H54 (cell line): ENCODE data around the gene SYPL1.
"Not testable (repeated sequence)": the region's sequence is repeated elsewhere in the genome, so short reads cannot be mapped to it uniquely, and the experiment has no call there.

Experiments
- DNase-seq: peaks from one replicate; pipeline ENCODE4 v3.0.0; 2011; ENCODE audit warnings: low spot score, mixed read lengths; ENCODE audit not compliant: insufficient read length
- FAIRE-seq: peaks from 3 replicates; lab custom pipeline; 2011; peaks lifted over from hg19 to GRCh38; lab: Jason Lieb, UNC
- POLR2A ChIP-seq: IDR thresholded peaks from 2 replicates; pipeline ENCODE4 v1.6.1; 2011; ENCODE audit warnings: low read depth, mild to moderate bottlenecking, low read length

The SYPL1 gene

DNA sequence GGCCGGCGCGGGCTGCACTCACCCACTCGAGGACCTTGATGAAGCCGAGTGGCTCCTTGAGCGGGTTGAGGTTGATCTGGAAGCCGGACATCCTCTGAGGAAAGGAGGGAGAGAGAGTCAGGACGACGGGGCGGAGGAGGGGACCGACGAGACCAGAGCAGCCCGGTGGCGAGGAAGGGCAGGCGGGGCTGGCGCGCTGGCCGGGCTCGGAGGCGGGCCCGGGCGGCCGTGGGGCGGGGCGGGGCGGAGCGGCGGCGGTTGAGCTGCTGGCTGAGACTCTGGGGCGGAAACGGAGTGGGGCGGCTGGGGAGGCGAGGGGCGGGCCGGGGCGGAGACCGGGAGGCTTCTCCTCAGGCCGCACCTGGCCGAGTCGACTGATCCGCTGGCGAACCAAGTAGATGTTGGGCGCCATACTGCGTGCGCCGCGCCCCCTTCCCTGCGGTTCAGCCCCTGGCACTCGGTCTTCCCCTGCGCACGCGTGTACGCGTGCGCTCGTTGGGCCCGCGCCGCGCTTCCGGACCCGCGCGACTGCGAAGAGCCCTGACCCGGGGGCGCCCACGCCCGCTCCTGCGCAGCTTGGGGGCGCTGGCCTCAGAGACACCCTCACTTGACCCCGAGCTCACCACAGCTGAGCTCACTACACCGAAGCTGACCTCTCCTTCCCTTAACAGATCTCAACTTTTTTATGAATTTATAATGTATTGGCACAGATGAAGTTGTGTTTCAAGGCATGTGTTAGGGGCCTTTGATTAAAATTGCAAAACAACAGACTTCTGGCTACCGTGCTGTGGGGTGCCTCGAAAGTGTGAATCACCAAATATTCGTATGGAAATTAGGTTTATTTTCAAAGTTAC, at the start of gene SYPL1:
Gene SYPL1, minus strand, starts transcription at position 195 of the 854 bp plus-strand sequence. Its CDS starts 104 bp downstream, at position 91.
- peak; percentile 84 for DNase-seq
- FAIRE-seq, result no peak

DNA sequence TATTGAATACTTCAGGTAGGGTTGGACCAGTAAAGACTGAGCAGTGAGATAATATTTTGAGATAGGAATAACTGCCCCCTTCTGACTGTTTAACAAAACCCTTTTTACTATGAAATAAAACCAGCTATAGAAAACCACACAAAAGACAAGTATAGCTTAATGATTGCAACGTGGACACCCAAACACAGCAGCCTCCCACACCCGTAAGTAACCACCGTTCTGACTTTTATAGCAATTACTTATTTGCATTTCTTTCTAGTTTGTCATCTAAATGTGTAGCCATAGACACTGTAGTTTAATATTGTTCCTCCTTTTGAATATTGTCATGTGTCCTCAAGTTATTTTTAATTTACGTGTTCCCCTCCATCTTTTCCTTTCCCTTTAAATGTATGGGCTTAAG, 42.9 kb upstream of the SYPL1 start:
- TF ChIP-seq POLR2A, result no peak
- FAIRE-seq, result no peak
- DNase-seq, result no peak

More for the DNA sequence above, at the start of gene SYPL1:
- peak; percentile 87 for TF ChIP-seq POLR2A

DNA sequence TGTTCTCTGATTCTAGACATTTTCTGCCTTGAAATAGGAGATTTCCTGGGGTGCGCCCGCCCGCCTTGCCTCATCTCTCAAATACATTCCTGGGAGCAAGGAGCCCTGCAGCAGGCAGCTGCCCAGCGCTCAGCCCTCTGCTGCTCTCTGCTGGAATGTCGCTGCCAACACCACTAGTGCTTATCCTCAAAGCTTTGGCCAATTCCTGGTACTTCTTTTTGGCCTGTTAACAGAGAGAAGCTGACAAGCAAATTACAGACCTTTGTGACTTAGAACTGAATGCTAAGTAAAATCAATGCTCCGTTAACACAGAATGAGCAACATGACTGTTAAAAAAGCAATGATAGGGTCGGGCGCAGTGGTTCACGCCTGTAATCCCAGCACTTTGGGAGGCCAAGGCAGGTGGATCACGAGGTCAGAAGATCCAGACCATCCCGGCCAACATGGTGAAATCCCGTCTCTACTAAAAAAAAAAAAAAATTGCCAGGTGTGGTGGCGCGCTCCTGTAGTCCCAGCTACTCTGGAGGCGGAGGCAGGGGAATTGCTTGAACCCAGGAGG, 41.9 kb upstream of the SYPL1 start:
- no peak for TF ChIP-seq POLR2A
- no peak for FAIRE-seq
- DNase-seq, result peak; percentile 75

DNA sequence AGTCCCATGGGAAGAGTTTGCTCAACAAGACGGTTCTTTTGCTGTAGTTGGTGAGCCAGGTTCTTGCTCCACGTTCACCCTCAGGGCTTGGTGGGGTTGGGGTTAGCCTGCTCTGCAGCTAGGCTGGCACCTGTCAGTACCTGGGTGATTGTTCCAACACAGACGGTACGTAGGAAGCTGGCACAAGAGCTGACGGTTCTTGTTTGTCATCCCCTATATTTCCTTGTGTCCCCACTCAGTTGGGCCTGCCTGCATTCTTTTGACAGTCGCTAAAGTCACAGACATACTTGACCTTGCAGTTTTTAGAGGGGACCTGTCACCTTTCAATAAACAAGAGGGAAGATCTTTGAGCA, 40.2 kb upstream of the SYPL1 start:
- DNase-seq (no peak), FAIRE-seq (no peak)
- no peak for TF ChIP-seq POLR2A

DNA sequence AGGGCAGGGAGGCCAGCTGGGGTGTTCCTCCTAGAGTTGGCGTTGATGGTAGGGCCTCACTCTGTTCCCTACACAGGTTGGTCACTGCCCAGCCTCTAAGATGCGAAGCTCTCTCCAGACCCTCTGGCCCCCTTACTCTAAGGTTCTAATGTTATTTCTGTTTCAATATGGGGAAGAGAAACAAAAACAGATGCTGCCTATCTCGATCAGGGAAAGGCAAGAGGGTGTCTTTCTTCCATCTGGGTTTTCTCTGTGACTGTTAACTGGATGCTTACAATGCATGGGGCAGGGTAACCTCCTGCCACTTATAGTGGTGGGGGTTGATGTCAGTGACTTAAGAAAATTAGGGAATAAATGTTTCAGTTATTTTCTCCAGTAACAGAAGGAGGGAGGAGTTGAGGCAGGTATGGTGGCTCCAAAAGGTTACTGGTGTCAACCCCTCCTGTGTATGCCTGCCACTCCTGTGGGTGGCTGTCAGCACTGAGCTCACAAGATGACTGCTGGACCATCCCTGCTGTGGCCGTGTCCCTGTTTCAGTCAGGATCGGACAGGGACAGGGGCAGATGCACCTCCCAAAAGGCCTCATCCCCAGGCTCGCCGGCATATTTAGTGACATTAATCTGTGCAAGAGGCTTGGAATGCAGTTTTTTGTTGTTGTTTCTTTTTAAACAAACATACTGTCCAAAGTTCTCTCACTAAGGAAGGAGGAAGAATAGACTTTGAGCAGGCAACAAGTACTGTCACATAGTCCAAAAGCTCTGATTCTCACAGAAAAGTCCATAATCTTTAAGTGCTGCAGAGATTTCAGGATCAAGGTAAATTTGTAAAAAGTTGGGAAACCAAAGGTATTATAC, 39.6 kb upstream of the SYPL1 start:
- TF ChIP-seq POLR2A, result no peak
- no peak for FAIRE-seq
- DNase-seq, result no peak

DNA sequence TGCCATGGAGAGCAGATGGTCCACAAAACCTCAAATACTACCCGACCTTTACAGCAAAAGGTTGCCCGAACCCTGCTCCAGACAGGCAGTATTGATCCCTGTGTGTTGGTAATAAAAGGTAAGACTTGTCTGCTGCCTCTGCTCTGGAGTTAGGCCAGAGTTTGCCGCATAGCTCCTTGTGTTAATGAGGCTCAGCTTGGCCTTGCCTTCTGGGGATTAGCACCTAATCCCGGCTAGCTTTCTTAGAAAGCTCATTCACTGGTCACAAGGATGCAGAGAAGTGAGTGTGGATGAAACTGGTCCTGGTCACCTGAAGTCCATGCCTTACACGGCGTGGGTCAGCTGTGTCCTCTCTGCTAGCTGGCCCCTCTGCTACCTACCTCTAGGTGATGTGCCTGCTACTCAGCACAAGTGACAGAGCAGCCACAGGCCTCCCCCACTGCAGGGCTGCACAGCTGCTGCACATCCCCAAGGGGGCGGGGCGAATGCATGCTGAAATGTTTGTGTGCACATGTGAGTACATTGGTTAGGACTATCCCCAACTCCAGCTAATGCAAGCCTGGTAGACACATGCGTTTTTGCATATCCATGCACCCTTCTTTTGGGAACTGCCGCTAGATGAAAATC, 31.7 kb upstream of the SYPL1 start:
- DNase-seq (no peak), FAIRE-seq (no peak)
- TF ChIP-seq POLR2A, result no peak

DNA sequence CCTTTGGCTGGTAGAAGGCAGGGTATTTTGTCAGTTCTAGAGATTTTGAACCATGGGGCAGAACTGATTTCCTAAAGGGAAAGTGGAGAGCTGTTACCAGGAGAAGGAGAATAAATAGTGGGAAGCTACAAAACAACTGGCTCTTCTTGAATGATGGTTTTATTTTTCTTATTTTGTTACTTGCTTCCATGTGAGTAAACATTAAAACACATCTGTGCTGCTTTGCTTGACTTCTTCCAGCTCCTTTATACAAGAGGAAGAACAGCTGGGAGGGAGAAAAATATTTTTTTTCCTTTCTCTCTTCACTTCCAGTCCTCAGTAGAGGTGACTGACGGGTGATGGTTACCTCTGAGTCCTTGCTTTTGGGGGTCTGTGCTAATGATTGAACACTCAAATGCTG, 30.0 kb upstream of the SYPL1 start:
- no peak for TF ChIP-seq POLR2A
- no peak for DNase-seq
- FAIRE-seq, result no peak

DNA sequence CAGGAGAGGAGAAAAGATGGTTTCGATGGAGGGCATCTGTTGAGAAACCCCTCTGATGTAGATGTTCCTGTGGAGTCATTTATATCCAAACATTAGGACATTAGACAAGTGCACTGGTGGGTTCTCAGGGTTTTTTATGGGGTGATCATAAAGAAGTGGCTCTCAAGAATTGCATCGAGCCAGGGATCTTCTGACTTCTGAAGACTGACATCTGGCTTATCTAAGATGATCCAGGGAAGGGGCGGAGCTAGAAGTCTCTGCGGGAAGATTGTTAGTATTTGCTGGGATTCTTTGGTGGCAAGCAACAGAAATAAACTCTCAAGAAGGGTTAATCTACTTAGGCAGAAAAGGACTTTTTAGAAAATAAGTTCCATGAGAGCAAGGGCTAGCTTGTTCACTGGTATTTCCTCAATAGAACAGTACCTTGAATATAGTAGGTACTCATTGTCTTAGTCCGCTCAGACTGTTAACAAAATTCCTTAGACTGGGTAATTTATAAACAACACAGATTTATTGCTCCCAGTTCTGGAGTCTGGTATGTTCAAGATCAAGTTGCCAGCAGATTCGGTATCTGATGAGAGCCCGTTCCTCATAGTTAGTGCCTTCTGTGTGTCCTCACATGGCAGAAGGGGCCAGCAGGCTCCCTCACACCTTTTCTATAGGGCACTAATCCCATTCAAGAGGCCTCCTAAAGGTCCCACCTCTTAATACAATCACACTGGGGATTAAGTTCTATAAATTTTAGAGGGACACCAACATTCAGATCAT, 28.5 kb upstream of the SYPL1 start:
- DNase-seq (no peak), FAIRE-seq (no peak)
- TF ChIP-seq POLR2A, result no peak

DNA sequence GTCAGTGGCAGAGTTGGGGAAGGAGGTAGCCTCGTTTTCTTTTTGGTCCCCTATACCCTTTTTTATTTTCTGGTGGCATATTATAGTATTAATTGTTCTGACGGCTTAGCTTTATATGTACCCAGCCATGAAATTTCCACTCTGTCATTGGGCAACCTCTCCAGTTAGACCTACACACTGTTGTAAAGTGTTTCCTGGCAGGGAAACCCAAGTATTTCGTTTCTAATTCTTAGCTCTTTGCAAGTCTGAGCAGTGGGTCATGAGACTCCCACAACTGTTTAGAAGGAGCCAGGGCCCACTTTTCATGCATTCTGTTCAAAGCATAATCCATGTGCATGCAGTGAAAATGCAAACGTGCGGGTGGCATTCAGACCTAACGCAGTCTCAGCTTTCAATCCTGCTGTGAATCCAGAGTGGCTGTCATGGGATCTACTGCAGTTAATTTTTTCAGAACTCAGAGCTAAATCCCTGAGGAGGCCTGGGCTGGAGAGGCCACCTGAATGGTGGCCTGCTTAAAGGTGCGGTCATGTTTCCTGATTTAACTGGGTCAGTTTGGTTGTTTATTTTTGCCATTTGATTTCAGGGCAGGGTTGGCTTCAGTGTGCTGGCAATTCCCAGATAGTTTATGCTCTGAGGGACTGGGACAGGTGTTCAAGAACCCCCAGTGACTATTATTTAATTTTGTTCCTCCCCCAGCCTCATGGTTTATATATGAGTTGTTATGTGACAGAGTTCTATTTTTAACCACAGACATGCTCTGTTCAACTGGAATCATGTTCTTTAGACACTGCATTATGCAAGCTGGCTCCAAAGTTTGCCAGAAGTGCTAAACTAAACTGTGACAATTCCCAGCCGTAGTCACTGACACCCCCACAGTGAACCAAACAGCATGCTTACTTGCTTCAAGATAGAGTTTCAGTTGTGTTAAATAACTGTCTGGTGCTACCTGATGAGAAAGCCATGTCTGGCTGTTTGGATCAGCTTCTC, 27.4 kb upstream of the SYPL1 start:
- no peak for TF ChIP-seq POLR2A
- FAIRE-seq, result no peak

DNA sequence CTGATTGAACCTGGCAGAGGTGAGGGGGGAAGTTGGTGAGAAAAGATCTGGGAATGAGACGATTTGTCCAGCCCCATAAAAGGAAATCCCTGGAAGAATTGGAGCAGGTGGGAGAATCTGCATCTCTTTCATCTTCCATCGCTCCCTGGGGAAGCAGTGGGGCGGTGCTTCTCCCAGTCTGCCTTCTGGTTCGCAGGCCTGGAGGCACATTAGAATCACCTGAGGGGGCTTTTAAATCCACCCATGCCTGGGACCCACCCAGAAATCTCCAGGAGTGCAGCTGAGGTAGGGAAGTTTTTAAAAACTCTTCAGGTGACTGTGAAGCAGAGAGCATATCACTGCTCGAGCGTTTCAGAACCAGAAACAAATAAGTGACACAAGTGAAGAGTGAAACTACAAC, 26.7 kb upstream of the SYPL1 start:
- no peak for FAIRE-seq
- DNase-seq, result no peak
- TF ChIP-seq POLR2A, result no peak

More for the DNA sequence above, 27.4 kb upstream of the SYPL1 start:
- DNase-seq, result no peak

DNA sequence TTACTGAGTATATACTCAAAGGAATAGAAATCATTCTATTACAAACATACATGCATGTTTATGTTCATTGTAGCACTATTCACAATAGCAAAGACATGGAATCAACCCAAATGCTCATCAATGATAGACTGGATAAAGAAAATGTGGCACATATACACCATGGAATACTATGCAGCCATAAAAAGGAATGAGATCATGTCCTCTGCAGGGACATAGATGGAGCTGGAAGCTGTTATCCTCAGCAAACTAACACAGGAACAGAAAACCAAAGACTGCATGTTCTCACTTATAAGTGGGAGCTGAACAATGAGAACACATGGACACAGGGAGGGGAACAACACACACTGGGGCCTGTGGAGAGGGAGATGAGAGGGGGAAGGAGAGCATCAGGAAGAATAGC, 26.1 kb upstream of the SYPL1 start:
- DNase-seq, result not testable (repeated sequence)

DNA sequence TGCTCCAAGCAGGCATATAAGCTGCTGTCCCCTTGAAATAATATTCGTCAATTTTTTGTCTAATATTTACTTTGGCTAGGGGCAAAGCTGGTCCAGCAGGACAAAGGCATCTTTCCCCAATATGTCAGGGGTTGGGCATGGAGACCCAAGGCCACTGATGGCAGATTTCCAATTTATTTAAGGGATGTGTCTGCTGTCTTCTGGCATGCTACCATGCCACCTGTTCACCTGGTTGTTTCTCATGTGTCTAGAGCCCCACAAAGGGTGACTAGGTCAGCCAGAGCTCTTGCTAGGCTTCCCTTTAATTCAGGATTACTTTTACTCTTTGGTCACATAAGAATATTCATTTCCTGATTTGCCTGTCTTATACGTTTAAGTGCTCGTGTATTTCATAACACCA, 22.1 kb upstream of the SYPL1 start:
- FAIRE-seq (no peak), DNase-seq (no peak)
- no peak for TF ChIP-seq POLR2A

More for the DNA sequence above, 26.1 kb upstream of the SYPL1 start:
- FAIRE-seq, result not testable (repeated sequence)
